Measurements from ENCODE around the gene OOSP1.
"Not testable (repeated sequence)": the region's sequence is repeated elsewhere in the genome, so short reads cannot be mapped to it uniquely, and the experiment has no call there.

The OOSP1 gene

DNA sequence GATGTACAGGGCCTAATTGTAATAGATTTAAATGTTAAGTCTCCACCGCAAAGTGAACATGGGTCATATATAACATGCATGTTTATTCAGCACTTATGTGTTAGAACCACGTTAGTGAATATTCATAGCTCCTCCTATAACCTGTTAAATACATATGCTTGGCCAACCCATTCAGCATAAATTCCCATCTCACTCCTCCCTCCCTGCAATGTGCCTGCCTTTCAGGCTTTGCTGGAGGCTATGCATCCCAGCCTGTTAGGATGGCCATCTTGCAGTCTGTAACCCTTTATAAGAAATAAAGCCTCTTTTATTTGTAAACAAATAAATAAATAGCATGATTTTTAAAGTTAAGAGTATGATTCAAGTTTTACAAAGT lies 23.9 kb downstream of the OOSP1 start:
- no peak for DNase-seq

DNA sequence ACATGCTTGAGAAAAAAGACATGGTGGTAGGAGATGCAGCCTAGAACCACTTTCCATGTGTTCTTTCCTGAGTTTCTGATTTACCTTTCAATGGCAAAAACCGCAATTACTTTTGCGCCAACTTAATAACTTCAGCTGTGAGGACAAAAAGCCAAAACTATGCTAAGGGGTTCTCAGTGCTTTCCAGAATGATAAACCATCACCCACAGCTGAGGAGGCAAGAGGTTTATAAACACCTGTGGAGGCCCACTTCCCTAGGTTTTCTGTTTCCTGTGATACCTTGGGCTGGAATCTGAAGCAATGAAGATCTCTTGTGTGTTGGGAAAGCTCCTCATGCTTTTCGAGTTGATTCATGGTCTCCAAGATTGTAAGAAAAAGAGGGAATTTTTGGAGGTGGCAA lies 25.5 kb downstream of the OOSP1 start, which contains the start of gene OOSP4A:
TSS of gene OOSP4A (plus strand) at position 301 of the 400 bp plus-strand sequence. CDS start at position 301, 0 bp downstream.
- DNase-seq = no peak

DNA sequence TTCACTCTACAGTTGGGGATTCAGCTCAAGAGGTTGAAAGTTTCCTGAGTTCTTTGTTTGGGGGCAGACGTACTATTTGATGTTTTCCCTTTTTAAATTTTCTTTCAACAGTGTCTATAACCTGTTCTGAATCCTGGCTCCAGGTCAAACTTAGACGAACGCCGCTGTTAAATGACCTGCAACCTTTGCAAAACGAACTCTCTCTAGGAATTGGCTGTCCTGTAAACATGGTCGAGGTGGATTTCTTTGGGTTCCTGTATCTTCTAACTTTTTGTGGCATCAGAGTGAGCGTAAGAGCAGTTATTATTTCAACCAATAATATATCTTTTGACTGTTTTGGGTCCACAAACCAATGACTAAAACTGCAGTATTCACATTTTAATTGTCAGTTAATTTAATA lies 27.2 kb downstream of the OOSP1 start:
- DNase-seq = no peak

DNA sequence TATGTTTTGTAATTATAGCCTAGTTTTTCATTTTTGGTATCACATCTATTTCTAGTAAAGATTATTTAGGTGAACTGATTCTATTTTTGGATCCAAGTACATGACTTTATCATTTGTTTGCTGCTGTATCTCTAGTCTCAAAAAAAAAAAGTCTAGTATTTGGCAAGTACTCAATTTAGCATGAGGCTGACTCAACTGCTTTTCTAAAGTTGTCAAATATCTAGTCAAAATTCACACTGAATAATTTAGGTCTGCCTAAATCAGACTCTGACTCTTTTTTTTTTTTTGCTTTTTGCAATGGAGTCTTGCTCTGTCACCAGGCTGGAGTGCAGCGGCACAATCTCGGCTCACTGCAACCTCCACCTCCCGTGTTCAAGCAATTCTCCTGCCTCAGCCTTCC lies 28.0 kb downstream of the OOSP1 start:
- no peak for DNase-seq

DNA sequence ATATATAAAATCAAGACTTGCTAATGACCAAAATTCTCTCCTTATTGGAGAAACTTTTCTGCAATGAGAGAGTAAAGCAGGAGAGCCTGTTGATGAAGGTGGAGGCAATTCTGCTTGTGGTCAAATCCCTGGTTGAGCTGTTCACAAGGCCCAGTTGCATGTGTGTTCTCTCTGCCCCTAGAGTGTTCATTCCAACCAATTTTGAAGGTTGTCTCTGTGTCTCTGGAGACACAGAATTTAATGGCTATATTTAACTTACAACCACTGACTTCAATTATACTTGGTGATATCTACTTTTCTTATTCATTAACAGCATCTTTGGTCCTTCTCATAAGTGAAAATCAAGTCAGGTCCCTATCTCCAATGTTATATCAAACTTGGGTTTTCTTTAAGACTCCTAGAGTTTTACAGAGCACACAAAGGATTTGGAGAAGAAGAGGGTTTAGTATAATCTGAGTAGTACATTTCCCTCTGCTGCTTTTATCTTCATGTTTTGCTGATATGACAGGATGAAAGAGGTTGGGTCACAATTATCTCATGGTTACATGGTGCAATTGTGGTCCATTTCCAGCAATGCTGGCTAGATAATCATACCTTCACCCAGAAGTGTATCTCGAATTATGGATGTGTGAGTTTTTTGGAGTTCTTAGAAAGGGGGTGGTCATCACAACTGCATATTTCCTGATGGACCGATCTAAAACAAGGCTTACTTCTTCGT lies 29.6 kb downstream of the OOSP1 start:
- no peak for DNase-seq

DNA sequence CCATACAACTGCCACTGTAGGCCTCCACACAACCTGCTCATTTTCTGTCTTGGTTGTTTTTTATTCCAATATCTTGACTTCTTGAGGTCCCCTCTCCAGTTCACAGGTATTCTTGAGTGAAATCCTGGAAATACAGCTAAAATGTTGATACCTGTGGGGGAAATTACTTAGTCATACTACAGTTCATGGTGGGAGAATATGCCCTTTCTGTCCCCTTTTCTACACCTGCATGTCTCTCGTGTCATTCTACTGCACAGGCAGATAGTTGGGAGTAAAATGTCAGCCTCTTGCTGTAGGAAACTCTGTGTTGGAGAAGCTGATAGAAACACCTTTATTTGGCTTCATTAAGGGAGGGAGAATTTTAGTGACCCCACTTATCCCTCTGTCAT lies 30.2 kb downstream of the OOSP1 start:
- no peak for DNase-seq

DNA sequence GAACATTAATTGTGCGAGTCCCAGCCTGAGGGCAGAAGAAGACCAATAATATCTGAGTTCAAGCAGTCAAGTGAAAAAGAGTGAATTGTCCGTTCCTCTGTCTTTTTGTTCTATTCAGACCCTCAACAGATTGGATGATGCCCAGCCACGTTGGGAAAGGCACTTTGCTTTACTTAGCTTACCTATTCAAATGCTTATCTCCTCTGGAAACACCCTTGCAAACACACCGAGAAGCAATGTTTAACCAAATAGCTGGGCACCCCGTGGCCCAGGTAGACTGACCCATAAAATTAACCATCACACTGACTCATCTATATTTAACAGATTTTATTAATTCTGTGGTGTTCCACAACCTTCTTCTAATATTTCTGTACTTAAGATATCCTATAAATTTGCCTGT lies 34.9 kb downstream of the OOSP1 start:
- DNase-seq = no peak

DNA sequence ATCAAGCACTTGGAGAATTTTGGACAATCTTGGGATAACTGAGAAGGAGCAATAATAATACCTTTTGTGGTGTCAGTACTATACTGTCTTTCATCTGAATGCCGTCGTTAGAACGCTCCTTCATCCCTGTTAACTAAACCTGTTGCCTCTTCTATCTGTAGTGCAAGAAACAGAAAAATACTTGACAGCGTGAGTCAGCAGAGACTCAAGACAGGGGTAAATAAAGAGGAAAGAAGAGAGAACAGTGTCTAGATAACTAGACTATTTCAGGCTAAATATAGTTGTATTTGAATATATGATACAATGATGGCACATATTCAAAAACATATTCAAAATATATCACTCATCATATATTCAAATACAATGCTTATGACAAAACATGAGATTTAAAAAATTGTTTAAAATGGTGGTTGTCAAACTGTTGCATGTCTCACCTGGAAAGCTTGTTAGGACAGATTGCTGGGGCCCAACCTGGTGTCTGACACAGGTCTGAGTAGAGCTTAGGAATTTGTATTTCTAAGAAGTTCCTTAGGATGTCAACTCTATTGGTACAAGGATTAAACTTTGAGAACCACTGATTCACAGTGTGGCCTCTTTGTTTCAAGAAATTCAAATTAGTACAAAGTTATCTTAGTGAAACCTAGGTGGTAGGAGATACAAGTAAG lies 43.0 kb downstream of the OOSP1 start:
- DNase-seq = no peak

DNA sequence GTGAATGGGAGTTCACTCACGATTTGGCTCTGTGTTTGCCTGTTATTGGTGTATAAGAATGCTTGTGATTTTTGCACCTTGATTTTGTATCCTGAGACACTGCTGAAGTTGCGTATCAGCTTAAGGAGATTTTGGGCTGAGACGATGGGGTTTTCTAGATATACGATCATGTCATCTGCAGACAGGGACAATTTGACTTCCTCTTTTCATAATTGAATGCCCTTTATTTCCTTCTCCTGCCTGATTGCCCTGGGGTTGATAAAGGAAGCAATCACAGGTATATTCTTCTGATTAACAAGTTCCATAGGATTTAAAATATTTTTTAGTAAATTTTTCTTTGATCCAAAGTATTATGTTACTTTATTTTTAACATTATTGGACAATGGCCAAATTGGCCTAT lies 43.8 kb downstream of the OOSP1 start:
- DNase-seq = not testable (repeated sequence)

DNA sequence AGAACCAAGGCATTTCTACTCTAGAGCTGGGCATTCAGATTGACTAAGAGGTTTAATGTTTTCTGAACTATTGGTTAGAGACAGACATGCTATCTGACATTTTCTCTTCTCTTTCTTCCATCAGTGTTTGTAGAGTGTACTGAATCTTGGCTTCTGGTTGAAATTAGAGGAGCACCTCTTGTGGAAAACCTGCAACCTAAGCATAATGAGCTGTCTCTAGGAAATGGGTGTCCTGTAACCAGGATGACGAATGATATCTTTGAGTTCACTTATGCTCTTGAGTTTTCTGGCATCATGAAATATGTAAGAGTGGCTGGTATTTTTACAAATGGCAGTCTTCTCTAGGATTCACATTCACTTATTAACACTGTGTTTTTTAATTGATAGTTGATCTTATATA lies 45.0 kb downstream of the OOSP1 start:
- no peak for DNase-seq

DNA sequence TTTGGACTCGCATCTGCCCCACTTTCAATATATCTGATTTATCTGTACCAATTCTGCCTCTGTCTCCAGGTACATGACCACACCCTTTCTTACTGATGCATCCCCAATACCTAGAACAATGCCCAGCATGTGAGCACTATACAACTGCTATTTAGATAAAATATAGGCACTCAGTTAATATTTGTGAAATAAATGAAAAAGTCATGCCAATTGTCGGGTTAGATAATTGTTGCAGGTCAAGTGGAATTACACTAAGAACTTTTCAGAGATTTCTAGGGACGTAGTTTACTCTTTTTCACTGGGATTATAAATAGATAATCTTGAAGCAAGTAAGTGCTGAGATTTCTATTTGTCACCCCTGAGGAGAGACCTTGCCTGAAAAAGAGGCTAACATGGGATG lies 46.1 kb downstream of the OOSP1 start:
- no peak for DNase-seq

DNA sequence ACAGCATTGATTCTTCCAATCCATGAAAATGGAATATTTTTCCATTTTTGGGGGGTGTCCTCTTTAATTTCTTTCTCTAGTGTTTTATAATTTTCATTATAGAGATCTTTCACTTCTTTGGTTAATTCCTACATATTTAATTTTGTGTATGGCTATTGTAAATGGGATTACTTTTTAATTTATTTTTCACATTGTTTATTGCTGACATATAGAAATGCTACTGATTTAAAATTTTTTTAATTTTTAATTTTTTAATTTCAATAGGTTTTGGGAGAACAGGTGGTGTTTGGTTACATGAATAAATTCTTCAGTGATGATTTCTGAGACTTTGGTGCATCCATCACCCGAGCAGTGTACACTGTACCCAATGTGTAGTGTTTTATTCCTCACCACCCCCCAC lies 52.2 kb downstream of the OOSP1 start:
- no peak for DNase-seq

DNA sequence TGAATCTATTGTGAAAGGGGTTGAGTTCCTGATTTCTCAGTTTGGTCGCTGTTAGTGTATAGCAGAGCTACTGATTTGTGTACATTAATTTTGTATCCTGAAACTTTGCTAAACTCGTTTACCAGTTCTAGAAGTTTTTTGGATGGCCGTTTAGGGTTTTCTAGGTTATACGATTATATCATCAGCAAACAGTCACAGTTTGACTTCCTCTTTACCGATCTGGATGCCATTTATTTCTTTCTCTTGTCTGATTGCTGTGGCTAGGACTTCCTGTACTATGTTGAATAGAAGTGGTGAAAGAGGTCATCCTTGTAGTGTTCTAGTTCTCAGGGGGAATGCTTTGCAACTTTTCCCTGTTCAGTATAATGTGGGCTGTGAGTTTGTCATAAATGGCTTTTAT lies 54.2 kb downstream of the OOSP1 start:
- DNase-seq = no peak

DNA sequence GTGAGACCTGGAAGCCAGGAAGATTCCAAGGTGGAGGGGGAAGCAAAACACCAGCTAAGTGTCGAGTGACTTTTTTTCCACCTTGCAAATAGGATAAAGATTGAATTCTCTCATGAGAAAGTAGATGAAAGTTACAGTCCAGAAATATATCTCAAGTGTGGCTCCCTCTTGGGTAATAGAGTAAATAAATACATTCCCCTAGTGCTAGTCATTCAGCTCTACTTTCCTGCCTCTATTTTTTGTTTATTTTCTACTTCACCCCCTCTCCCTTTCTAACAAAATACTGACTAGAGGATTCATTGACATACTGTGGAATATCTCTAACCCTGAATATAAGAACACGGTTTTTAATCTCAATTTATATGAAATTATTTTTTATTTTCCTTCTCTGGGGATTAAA lies 59.6 kb downstream of the OOSP1 start:
- no peak for DNase-seq

DNA sequence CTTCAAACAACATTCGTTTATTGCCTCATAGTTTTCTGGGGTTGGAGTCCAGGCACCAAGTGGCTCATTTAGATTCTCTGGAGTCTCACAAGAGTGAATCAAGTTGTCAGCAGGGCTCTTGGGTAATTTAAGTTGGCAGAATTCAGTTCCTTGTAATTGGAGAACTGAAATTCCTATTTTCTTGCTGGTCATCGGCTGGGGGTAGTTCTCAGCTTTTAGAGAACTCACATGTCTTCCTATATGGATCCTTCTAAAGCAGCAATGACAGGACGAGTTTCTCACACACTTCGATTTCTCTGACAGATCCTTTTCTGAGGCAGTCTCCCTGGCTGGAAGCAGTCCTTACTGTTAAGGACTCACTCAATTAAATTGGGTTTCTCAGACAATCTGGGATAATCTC lies 61.5 kb downstream of the OOSP1 start:
- no peak for DNase-seq

DNA sequence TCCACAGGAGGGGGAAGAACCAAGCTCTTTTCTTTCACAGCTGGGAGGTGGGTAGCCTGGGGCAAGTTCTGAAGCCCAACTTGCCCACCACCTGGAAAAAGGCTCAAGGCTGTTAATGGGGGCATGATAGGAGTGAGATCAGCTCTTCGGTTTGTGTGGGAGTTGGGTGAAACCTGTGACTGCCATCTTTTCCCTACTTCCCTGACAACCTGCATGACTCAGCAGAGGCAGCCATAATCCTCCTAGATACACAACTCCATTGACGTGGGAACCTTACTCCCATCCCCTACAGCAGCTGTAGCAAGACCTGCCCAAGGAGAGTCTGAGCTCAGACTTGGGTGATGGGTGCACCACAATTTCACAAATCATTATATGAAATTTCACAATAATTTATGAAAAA lies 65.5 kb downstream of the OOSP1 start:
- DNase-seq = no peak

DNA sequence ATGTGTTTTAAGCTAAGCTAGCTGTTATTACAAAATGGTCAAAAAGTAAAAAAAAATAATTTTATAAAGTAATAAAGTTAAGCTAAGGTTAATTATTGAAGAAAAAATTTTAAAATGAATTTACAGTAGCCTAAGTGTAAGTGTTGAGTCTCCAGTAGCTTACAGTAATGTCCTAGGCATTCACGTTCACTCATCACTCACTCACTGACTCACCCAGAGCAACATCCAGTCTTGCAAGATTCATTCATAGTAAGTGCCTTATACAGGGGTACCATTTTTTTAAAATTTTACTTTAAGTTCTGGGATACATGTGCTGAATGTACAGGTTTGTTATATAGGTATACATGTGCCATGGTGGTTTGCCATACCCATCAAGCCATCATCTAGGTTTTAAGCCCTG lies 67.1 kb downstream of the OOSP1 start:
- no peak for DNase-seq

Measured in NCI-H187 (cell line).